ENCODE data around the gene ADAMTS10.

DNA sequence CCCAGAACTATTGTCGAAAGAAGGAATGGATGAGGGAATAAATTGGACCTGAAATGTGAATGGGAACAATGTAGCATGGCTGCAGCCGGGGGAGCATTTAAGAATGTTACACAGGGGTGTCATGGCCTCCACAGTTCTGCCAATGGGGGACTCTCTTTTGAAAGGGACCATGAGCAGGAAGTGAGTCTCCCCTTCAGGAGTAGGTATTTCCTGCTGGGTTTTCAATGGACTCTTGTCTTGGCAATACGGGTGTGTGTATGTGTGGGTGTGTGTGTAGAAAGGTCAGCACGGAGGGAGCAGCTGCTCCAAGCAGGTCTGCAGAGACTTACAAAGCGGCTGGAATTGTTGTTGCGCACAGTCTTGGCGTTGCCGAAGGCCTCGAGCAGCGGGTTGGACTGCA is 57.7 kb downstream of the ADAMTS10 start:
- TF ChIP-seq, protein P1, sequence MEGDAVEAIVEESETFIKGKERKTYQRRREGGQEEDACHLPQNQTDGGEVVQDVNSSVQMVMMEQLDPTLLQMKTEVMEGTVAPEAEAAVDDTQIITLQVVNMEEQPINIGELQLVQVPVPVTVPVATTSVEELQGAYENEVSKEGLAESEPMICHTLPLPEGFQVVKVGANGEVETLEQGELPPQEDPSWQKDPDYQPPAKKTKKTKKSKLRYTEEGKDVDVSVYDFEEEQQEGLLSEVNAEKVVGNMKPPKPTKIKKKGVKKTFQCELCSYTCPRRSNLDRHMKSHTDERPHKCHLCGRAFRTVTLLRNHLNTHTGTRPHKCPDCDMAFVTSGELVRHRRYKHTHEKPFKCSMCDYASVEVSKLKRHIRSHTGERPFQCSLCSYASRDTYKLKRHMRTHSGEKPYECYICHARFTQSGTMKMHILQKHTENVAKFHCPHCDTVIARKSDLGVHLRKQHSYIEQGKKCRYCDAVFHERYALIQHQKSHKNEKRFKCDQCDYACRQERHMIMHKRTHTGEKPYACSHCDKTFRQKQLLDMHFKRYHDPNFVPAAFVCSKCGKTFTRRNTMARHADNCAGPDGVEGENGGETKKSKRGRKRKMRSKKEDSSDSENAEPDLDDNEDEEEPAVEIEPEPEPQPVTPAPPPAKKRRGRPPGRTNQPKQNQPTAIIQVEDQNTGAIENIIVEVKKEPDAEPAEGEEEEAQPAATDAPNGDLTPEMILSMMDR (IDR thresholded peaks at IDR 0.05 in 8 of 11, conservative IDR thresholded peaks at IDR 0.05 in 3 of 11): no peak
- no peak for TF ChIP-seq POLR2A (IDR thresholded peaks at IDR 0.05)
- TF ChIP-seq POLR2AphosphoS5 (IDR thresholded peaks at IDR 0.05): no peak

All from spleen (tissue), 7 donors.